HEK293T (cell line): ENCODE data around the gene CYP46A1.

Experiments used
- CTCF ChIA-PET: fragments of 350-600 bp; formaldehyde crosslinking; extraction: SDS; loops from one replicate; lab custom pipeline; 2021; ENCODE audit warnings: antibody characterized with exemption, inconsistent platforms; lab: Yijun Ruan, JAX
- POLR2A ChIA-PET: fragments of 350-600 bp; formaldehyde crosslinking; extraction: SDS; loops from one replicate; lab custom pipeline; 2020; ENCODE audit warnings: antibody characterized with exemption, inconsistent platforms; lab: Yijun Ruan, JAX
- DNase-seq: peaks from one replicate; pipeline ENCODE4 v3.0.0; 2012; ENCODE audit warnings: mixed read lengths; ENCODE audit errors: extremely low spot score
- ARNT ChIP-seq: fragments of 450-650 bp; IDR thresholded peaks from 2 replicates; pipeline ENCODE4 v1.6.1; 2017; ENCODE audit warnings: mild to moderate bottlenecking
- BHLHE40 ChIP-seq: fragments of 450-650 bp; IDR thresholded peaks from 2 replicates; pipeline ENCODE4 v1.6.1; 2016; ENCODE audit warnings: mild to moderate bottlenecking, moderate library complexity, borderline replicate concordance
- CTBP1 ChIP-seq: fragments of 450-650 bp; IDR thresholded peaks from 2 replicates; pipeline ENCODE4 v1.6.1; 2016; ENCODE audit warnings: borderline replicate concordance
- ELF4 ChIP-seq: fragments of 450-650 bp; IDR thresholded peaks from 2 replicates; pipeline ENCODE4 v1.6.1; 2017; ENCODE audit warnings: antibody characterized with exemption
- FOXA1 ChIP-seq: fragments of 450-650 bp; IDR thresholded peaks from 2 replicates; pipeline ENCODE4 v1.6.1; 2016; ENCODE audit warnings: mild to moderate bottlenecking
- FOXK2 ChIP-seq: fragments of 450-650 bp; IDR thresholded peaks from 2 replicates; pipeline ENCODE4 v1.6.1; 2016; ENCODE audit warnings: mild to moderate bottlenecking
- FOXM1 ChIP-seq: fragments of 450-650 bp; IDR thresholded peaks from 2 replicates; pipeline ENCODE4 v1.6.1; 2017; ENCODE audit warnings: mild to moderate bottlenecking, borderline replicate concordance
- HDGF ChIP-seq: fragments of 450-650 bp; IDR thresholded peaks from 2 replicates; pipeline ENCODE4 v1.6.1; 2017; ENCODE audit warnings: antibody characterized with exemption, borderline replicate concordance
- L3MBTL2 ChIP-seq: fragments of 450-650 bp; conservative IDR thresholded peaks from 2 replicates; pipeline ENCODE4 v1.6.1; 2016; ENCODE audit warnings: mild to moderate bottlenecking
- LEF1 ChIP-seq: fragments of 450-650 bp; IDR thresholded peaks from 2 replicates; pipeline ENCODE4 v1.6.1; 2017; ENCODE audit warnings: mild to moderate bottlenecking, borderline replicate concordance
- NFRKB ChIP-seq: fragments of 450-650 bp; IDR thresholded peaks from 2 replicates; pipeline ENCODE4 v1.6.1; 2016; ENCODE audit warnings: mild to moderate bottlenecking, moderate library complexity
- PKNOX1 ChIP-seq: fragments of 450-650 bp; IDR thresholded peaks from 2 replicates; pipeline ENCODE4 v1.6.1; 2016
- SP1 ChIP-seq: fragments of 450-650 bp; IDR thresholded peaks from 2 replicates; pipeline ENCODE4 v1.6.1; 2017
- SUZ12 ChIP-seq: fragments of 450-650 bp; IDR thresholded peaks from 2 replicates; pipeline ENCODE4 v1.6.1; 2016; ENCODE audit warnings: mild to moderate bottlenecking
- TARDBP ChIP-seq: fragments of 450-650 bp; IDR thresholded peaks from 2 replicates; pipeline ENCODE4 v1.6.1; 2016
- ZNF384 ChIP-seq: fragments of 450-650 bp; IDR thresholded peaks from 2 replicates; pipeline ENCODE4 v1.6.1; 2016

Gene CYP46A1

GRCh38 chr14:99673305-99674063 lies 10.6 kb upstream of the CYP46A1 start:
- no peak for TF ChIP-seq L3MBTL2
- no peak for TF ChIP-seq BHLHE40
- no peak for TF ChIP-seq SP1
- TF ChIP-seq ZNF384: no peak
- no peak for TF ChIP-seq FOXA1
- TF ChIP-seq PKNOX1: no peak
- no peak for TF ChIP-seq ELF4
- TF ChIP-seq HDGF: no peak
- TF ChIP-seq SUZ12: no peak
- TF ChIP-seq LEF1: no peak
- TF ChIP-seq FOXK2: no peak
- no peak for TF ChIP-seq NFRKB
- no peak for TF ChIP-seq CTBP1
- no peak for TF ChIP-seq ARNT
- no peak for TF ChIP-seq FOXM1
- no peak for TF ChIP-seq TARDBP
- ChIA-PET POLR2A (no interaction called here), CTCF (no interaction called here)
- no peak for DNase-seq

DNA sequence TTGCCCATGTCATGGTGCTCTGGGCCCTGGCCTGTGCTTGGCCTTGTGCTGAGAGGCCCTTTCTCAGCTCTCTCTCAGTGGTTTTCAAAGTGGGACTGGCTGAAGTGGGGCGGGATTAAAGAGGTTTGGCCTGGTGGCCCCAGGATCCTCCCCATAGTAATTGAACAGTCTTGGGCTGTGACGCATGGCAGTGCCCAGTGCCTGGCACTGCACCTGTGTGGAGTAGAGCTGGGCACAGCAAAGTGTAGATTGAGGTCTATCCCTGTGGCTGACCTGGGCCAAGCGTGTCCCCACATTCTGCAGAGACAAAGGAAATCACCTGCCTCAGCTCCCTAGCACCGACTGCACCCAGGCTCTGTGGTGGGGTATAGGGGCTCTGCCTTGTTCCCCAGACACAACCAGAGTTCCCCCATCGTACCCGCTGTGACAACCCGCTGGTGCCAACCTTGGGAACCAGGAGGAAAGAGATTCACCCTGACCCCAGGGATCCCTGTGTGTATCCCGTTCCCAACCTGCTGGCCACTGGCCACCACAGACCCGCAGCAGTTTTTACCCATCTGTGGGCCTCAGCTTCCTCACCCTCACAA lies 9.9 kb upstream of the CYP46A1 start:
- ChIA-PET CTCF (no interaction called here), POLR2A (no interaction called here)
- TF ChIP-seq ARNT (no peak), ELF4 (no peak), SP1 (no peak)
- DNase-seq: no peak

- no peak for TF ChIP-seq SUZ12
- no peak for TF ChIP-seq CTBP1
- no peak for TF ChIP-seq NFRKB
- TF ChIP-seq HDGF: no peak
- TF ChIP-seq FOXK2: no peak
- POLR2A ChIA-PET: no interaction called here
- DNase-seq: no peak
- CTCF ChIA-PET: no interaction called here
These were observed 9.2 kb upstream of the CYP46A1 start for GRCh38 chr14:99674776-99675381.

DNA sequence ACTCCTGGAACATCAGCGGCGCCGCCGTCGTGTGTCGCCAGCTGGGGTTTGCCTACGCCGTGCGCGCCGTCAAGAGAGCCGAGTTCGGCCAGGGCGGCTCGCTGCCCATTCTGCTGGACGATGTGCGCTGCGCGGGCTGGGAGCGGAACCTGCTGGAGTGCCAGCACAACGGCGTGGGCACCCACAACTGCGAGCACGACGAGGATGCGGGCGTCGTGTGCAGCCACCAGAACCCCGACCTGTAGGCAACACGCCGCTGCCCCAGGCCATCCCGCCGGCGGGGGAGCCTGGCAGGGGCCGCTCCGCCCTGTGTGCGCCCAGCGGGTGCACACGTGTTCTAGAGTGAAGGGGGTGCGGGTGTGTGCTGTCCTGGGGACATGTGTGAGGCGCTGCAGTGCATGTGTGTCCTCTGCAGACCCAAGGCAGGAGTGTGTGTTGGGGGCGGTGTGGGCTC lies 8.7 kb upstream of the CYP46A1 start:
- TF ChIP-seq ZNF384 (no peak), CTBP1 (no peak), ARNT (no peak), HDGF (no peak), BHLHE40 (no peak), PKNOX1 (no peak), ELF4 (no peak), FOXM1 (no peak), TARDBP (no peak), LEF1 (no peak), L3MBTL2 (no peak), SP1 (no peak), SUZ12 (no peak), FOXA1 (no peak), NFRKB (no peak)

GRCh38 chr14:99675951-99676350 lies 8.1 kb upstream of the CYP46A1 start:
- TF ChIP-seq PKNOX1 (no peak), ZNF384 (no peak), FOXA1 (no peak), ELF4 (no peak), LEF1 (no peak), BHLHE40 (no peak), FOXM1 (no peak), TARDBP (no peak)
- DNase-seq: no peak
- ChIA-PET CTCF (interaction anchor here (0.6 to 1.1 kb wide), 2 partner anchors 186 to 224 kb away, joined by 3 to 9 read pairs; no protein-coding TSS in a partner anchor), POLR2A (no interaction called here)

More for the DNA sequence above, 8.7 kb upstream of the CYP46A1 start:
- ChIA-PET CTCF (interaction anchor here (1.1 kb wide), 1 partner anchor 186 kb away, joined by 3 read pairs; no protein-coding TSS in a partner anchor), POLR2A (no interaction called here)
- no peak for DNase-seq

DNA sequence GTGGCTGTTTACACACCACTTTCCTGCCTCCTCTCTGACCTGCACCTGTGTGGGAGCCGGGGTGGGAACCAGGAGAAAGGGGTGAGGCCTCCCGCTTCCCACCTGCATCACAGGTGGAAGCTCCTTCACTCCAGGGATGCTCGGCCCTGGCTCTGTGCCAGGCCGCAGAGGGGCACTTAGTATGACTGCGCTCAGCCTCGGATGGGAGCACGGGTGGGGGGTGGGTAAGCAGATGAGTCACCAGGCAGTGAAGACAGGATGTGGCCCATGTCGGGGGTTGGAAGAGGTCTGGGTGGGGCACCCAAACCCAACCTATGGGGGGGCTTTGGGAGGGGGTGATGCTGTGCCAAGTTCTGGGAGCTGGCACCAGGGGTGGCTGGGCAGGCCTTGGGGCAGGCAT lies 7.4 kb upstream of the CYP46A1 start:
- ChIA-PET CTCF (interaction anchor here (1.1 kb wide), 1 partner anchor 187 kb away, joined by 3 read pairs; no protein-coding TSS in a partner anchor), POLR2A (no interaction called here)
- TF ChIP-seq FOXK2 (no peak), ZNF384 (no peak), TARDBP (no peak), ELF4 (no peak), L3MBTL2 (no peak), LEF1 (no peak), CTBP1 (no peak), PKNOX1 (no peak), FOXA1 (no peak), BHLHE40 (no peak), FOXM1 (no peak), NFRKB (no peak), HDGF (no peak), SP1 (no peak), SUZ12 (no peak), ARNT (no peak)
- DNase-seq: no peak
